ENCODE measurements around the gene ZSCAN2. TPM values are rescaled to one million over a fixed set of nuclear protein-coding genes. Genes with fewer than 3 reads are reported as not detected.

ZSCAN2 gene
- total RNA-seq, 1 donor from 2014 or later: 18.7 TPM

GRCh38 chr15:84666373-84666772 lies 65.6 kb downstream of the ZSCAN2 start:
- Mint-ChIP-seq H3K9me3 (no peaks in the 10 kb centered on the region), H3K4me1 (no peaks in the 10 kb centered on the region), H3K36me3 (ENCODE audit: low read depth) (peaks cover 62% of the 10 kb centered on the region), H3K4me3 (no peak overlapping the region), H3K27me3 (no peaks in the 10 kb centered on the region), H3K27ac (no peak overlapping the region)
- POLR2A ChIA-PET: no interaction called here
- no peak for TF ChIP-seq CTCF (IDR thresholded peaks at IDR 0.05)
- DNase-seq: no peak
- intact Hi-C loops (cut with micrococcal nuclease): no loop called here
- ATAC-seq (ENCODE audit: low read depth): no peak
- CTCF ChIA-PET: no interaction called here

DNA sequence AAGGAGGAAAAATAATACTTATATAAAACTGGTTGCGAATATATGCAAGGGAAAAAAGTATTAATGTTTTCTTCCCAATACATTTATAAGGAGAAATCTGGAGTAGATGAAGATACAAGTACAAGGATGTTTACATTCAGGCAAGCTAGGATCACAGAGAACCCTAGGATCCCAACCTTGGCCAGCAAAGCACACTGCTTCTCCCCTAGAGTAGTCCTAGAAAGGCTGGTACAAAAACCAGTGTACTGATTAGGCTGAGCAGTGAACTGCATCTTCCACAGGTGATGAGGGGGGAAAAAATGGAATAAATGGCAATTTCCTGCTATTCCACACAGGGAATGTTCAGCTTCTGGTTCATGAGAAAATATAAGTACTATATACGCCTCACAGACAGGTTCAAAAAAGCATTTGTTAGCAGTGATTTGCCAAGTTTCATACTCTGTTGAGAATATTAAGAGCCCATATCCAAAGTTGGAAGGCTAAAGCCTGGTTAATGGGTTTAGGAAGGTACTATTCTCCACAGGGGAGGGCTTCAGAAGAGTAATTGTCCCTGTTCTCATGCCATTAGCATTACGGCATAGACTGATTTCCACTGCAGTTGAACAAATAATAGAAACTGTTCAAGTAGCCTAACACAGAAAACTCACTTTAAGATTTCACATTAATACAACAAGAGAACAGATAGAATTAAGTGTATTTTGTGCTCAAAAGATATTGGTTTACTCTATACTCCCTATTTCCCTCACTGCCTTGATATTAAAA lies 67.6 kb downstream of the ZSCAN2 start:
- CTCF ChIA-PET: no interaction called here

GRCh38 chr15:84669726-84670125 lies 68.9 kb downstream of the ZSCAN2 start:
- Mint-ChIP-seq H3K4me3 (no peak overlapping the region), H3K27me3 (no peaks in the 10 kb centered on the region), H3K4me1 (no peaks in the 10 kb centered on the region), H3K9me3 (no peaks in the 10 kb centered on the region), H3K36me3 (ENCODE audit: low read depth) (peaks cover 72% of the 10 kb centered on the region), H3K27ac (no peak overlapping the region)
- ChIA-PET CTCF (no interaction called here), POLR2A (no interaction called here)
- DNase-seq: no peak
- no peak for TF ChIP-seq CTCF (IDR thresholded peaks at IDR 0.05)
- no peak for ATAC-seq (ENCODE audit: low read depth)
- intact Hi-C loops (cut with micrococcal nuclease): no loop called here

More for the DNA sequence above, 67.6 kb downstream of the ZSCAN2 start:
- no peak overlapping the region for H3K4me3 Mint-ChIP-seq
- H3K27me3 Mint-ChIP-seq: no peaks in the 10 kb centered on the region
- no peaks in the 10 kb centered on the region for H3K9me3 Mint-ChIP-seq
- POLR2A ChIA-PET: interaction anchor here (0.7 kb wide), 1 partner anchor 10 kb away, joined by 5 read pairs; the partner anchor contains the start of gene NMB
- intact Hi-C loops (cut with micrococcal nuclease): no loop called here
- ATAC-seq (ENCODE audit: low read depth): no peak
- no peak overlapping the region for H3K27ac Mint-ChIP-seq
- DNase-seq: no peak
- H3K36me3 Mint-ChIP-seq (ENCODE audit: low read depth): peaks cover 71% of the 10 kb centered on the region
- TF ChIP-seq CTCF (IDR thresholded peaks at IDR 0.05): no peak
- no peaks in the 10 kb centered on the region for H3K4me1 Mint-ChIP-seq

DNA sequence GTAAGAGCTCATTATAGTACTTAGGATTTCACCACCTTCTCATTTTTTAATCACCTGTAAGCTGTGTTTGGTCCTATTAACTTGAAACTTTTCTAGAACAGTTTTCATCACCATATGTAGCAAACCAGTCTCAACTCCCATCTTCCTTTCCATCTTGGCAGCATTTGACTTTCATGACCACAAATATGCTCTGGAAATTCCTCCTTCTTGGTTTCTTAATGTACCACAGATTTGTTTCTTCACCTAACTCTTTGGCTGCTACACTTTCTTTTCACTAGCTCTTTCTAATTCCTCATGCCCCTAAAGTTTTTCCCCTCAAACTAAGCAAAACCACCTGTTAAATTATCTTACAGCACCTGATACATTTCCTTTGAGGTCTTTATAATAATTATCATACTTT lies 70.4 kb downstream of the ZSCAN2 start:
- H3K4me1 Mint-ChIP-seq: no peaks in the 10 kb centered on the region
- H3K27me3 Mint-ChIP-seq: no peaks in the 10 kb centered on the region
- POLR2A ChIA-PET: no interaction called here
- CTCF ChIA-PET: no interaction called here
- no peak for DNase-seq
- no peak for TF ChIP-seq CTCF (IDR thresholded peaks at IDR 0.05)
- H3K4me3 Mint-ChIP-seq: no peak overlapping the region
- no peaks in the 10 kb centered on the region for H3K9me3 Mint-ChIP-seq
- intact Hi-C loops (cut with micrococcal nuclease): no loop called here
- ATAC-seq (ENCODE audit: low read depth): no peak
- H3K36me3 Mint-ChIP-seq (ENCODE audit: low read depth): peaks cover 72% of the 10 kb centered on the region
- no peak overlapping the region for H3K27ac Mint-ChIP-seq

Other genes with a start within 250 kb of the ZSCAN2 start
- gene WDR73, start 53.3 kb downstream of the ZSCAN2 start, total RNA-seq: 34.9 and 38.9 TPM in 2 replicates
- 2.9 and 3.8 TPM in 2 replicates for gene NMB, start 57.2 kb downstream of the ZSCAN2 start, total RNA-seq
- gene SEC11A, start 115.1 kb downstream of the ZSCAN2 start, total RNA-seq: 68.9 and 71.2 TPM in 2 replicates
- gene ZNF592, start 147.6 kb downstream of the ZSCAN2 start, total RNA-seq: 40.6 and 44.3 TPM in 2 replicates
- 0.12 and 0.20 TPM in 2 replicates for gene ALPK3, start 216.3 kb downstream of the ZSCAN2 start, total RNA-seq